ENCODE measurements around the gene PARD3.

Gene PARD3

GRCh38 chr10:34626158-34626880 lies 188.8 kb downstream of the PARD3 start:
- peaks cover 10% of the 10 kb centered on the region for H3K4me1 ChIP-seq (ENCODE audit: control insufficient read depth, insufficient read depth, low read length, unreplicated experiment)
- no peaks in the 10 kb centered on the region for H3K27me3 ChIP-seq (ENCODE audit: insufficient read depth, low read length)
- H2AFZ ChIP-seq (ENCODE audit: low read length, unreplicated experiment) = no peak overlapping the region
- no peaks in the 10 kb centered on the region for H3K36me3 ChIP-seq (ENCODE audit: insufficient read depth, low read length)
- H3K27ac ChIP-seq (ENCODE audit: low read depth, low read length) = peak overlapping the region; percentile 28
- peaks cover 3% of the 10 kb centered on the region for H3K79me2 ChIP-seq (ENCODE audit: control insufficient read depth, insufficient read depth, low read length, unreplicated experiment)
- H3K4me3 ChIP-seq (ENCODE audit: low read depth, low read length) = no peak overlapping the region

DNA sequence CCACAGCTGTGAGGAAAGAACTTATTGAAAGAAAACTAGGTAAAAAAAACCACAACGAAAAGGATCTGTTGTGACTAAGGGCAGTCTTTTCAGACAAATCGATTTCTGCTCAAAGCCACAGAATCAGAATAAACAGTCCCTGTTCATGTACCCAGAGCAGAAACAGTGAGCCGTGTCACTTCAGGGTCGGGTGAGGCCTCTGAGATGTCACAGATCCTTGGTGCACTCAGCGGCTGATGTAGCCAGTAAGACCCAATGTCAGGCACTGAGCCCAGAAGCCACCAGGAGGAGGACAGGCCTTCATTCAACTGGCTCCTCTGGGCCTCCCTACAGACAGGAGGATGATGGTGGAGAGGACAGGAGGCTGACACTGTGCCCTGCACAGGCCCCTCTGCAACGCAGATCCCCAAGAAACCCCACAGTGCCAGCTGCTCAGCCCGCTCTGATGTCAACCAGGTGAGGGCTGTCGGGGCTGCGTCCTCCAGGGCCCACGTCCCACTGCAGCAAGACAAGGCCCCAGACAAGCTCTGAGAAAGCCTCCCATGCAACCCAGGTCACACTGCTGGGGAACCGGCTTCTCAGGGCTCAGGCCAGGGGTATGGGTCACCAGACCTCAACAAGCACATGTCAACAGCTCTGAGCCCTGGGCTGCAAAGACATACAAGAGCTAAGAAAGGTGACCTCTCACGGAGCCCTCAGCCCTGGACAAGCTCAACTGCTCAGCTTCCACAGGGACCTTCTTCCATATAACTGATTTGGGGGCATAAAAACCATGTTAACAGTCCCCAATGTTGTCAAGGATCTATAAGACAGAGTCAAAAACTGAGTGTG lies 190.6 kb downstream of the PARD3 start:
- peaks cover 10% of the 10 kb centered on the region for H3K4me1 ChIP-seq (ENCODE audit: control insufficient read depth, insufficient read depth, low read length, unreplicated experiment)
- no peaks in the 10 kb centered on the region for H3K36me3 ChIP-seq (ENCODE audit: insufficient read depth, low read length)
- H3K27me3 ChIP-seq (ENCODE audit: insufficient read depth, low read length) = no peaks in the 10 kb centered on the region
- H3K4me3 ChIP-seq (ENCODE audit: low read depth, low read length) = no peak overlapping the region
- H2AFZ ChIP-seq (ENCODE audit: low read length, unreplicated experiment) = no peak overlapping the region
- no peaks in the 10 kb centered on the region for H3K79me2 ChIP-seq (ENCODE audit: control insufficient read depth, insufficient read depth, low read length, unreplicated experiment)
- H3K27ac ChIP-seq (ENCODE audit: low read depth, low read length) = no peak overlapping the region

DNA sequence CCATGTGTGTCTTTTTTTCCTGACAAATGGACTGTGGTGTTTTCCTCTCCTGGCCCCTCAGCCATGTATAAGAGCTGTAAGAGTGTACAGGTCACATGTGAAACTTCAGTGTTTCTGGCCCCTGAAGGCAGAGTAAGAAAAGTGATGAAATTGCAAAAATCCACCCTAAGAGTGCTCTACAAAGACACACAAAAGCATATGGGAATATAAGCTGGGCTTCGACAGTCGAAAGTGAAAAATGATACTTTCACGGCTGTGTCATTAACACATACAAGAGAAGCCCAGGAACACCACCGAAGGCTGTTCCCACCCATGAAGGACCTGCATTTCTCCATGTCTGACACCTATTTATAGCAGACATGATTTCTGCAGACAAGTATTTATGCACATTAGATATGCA lies 192.2 kb downstream of the PARD3 start:
- Histone ChIP-seq H3K4me1 (ENCODE audit: control insufficient read depth, insufficient read depth, low read length, unreplicated experiment) (peaks cover 10% of the 10 kb centered on the region), H3K79me2 (ENCODE audit: control insufficient read depth, insufficient read depth, low read length, unreplicated experiment) (no peaks in the 10 kb centered on the region), H2AFZ (ENCODE audit: low read length, unreplicated experiment) (no peak overlapping the region), H3K27me3 (ENCODE audit: insufficient read depth, low read length) (no peaks in the 10 kb centered on the region), H3K27ac (ENCODE audit: low read depth, low read length) (no peak overlapping the region), H3K36me3 (ENCODE audit: insufficient read depth, low read length) (no peaks in the 10 kb centered on the region), H3K4me3 (ENCODE audit: low read depth, low read length) (no peak overlapping the region)

- no peaks in the 10 kb centered on the region for H3K79me2 ChIP-seq (ENCODE audit: control insufficient read depth, insufficient read depth, low read length, unreplicated experiment)
Observed at GRCh38 chr10:34618611-34619010, 196.5 kb downstream of the PARD3 start.

GRCh38 chr10:34615770-34616169 lies 199.3 kb downstream of the PARD3 start:
- Histone ChIP-seq H3K36me3 (ENCODE audit: insufficient read depth, low read length) (no peaks in the 10 kb centered on the region), H3K4me1 (ENCODE audit: control insufficient read depth, insufficient read depth, low read length, unreplicated experiment) (peaks cover 5% of the 10 kb centered on the region), H3K4me3 (ENCODE audit: low read depth, low read length) (no peak overlapping the region), H2AFZ (ENCODE audit: low read length, unreplicated experiment) (no peak overlapping the region), H3K27me3 (ENCODE audit: insufficient read depth, low read length) (no peaks in the 10 kb centered on the region), H3K27ac (ENCODE audit: low read depth, low read length) (no peak overlapping the region), H3K79me2 (ENCODE audit: control insufficient read depth, insufficient read depth, low read length, unreplicated experiment) (peaks cover 7% of the 10 kb centered on the region)

More at GRCh38 chr10:34618611-34619010, 196.5 kb downstream of the PARD3 start:
- Histone ChIP-seq H3K4me1 (ENCODE audit: control insufficient read depth, insufficient read depth, low read length, unreplicated experiment) (no peaks in the 10 kb centered on the region), H3K27ac (ENCODE audit: low read depth, low read length) (no peak overlapping the region), H3K4me3 (ENCODE audit: low read depth, low read length) (no peak overlapping the region), H3K36me3 (ENCODE audit: insufficient read depth, low read length) (no peaks in the 10 kb centered on the region), H3K27me3 (ENCODE audit: insufficient read depth, low read length) (no peaks in the 10 kb centered on the region), H2AFZ (ENCODE audit: low read length, unreplicated experiment) (no peak overlapping the region)

DNA sequence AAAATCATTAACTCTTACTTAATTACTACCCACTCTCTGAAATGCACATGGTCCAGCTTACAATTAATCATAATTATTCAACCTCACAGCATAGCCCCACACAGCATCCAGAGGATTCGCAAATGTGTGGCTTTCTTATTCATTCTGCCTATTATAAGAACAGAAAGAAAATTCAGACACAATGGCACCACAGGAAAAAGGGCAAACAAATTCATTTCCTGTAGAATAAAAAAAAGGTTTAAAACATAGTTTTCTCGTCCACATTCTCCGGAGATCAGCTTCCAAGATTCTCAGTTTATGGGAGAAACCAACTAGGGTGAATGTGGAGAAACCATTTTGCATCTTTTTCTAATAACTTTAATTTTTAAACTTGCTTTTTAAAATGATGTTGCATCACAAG lies 201.6 kb downstream of the PARD3 start:
- H3K36me3 ChIP-seq (ENCODE audit: insufficient read depth, low read length) = no peaks in the 10 kb centered on the region
- H3K4me3 ChIP-seq (ENCODE audit: low read depth, low read length) = no peak overlapping the region
- H3K4me1 ChIP-seq (ENCODE audit: control insufficient read depth, insufficient read depth, low read length, unreplicated experiment) = peaks cover 5% of the 10 kb centered on the region
- no peak overlapping the region for H3K27ac ChIP-seq (ENCODE audit: low read depth, low read length)
- H3K27me3 ChIP-seq (ENCODE audit: insufficient read depth, low read length) = no peaks in the 10 kb centered on the region
- peaks cover 7% of the 10 kb centered on the region for H3K79me2 ChIP-seq (ENCODE audit: control insufficient read depth, insufficient read depth, low read length, unreplicated experiment)
- no peak overlapping the region for H2AFZ ChIP-seq (ENCODE audit: low read length, unreplicated experiment)

GRCh38 chr10:34612938-34613337 lies 202.2 kb downstream of the PARD3 start:
- Histone ChIP-seq H3K4me3 (ENCODE audit: low read depth, low read length) (no peak overlapping the region), H3K4me1 (ENCODE audit: control insufficient read depth, insufficient read depth, low read length, unreplicated experiment) (peaks cover 5% of the 10 kb centered on the region), H3K79me2 (ENCODE audit: control insufficient read depth, insufficient read depth, low read length, unreplicated experiment) (peaks cover 7% of the 10 kb centered on the region), H3K27ac (ENCODE audit: low read depth, low read length) (no peak overlapping the region), H2AFZ (ENCODE audit: low read length, unreplicated experiment) (no peak overlapping the region), H3K36me3 (ENCODE audit: insufficient read depth, low read length) (no peaks in the 10 kb centered on the region), H3K27me3 (ENCODE audit: insufficient read depth, low read length) (no peaks in the 10 kb centered on the region)

DNA sequence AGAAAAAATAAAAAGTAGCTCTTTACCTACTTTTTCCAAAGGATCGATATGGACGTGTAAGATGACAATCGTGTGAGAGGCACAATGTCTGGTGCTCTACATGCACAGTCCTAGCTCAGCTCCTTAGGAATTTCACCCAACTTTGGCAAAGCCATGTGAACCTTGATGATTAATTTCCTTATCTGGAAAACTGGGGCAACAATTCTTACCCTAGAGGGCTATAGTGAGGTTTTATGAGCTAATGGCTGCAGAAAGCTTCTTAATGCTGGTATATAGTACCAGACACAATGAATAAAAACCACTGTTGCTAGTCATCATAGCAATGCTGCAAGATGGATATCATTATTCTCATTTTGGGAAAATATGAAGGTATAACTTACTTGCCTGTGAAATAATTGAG lies 202.7 kb downstream of the PARD3 start:
- no peak overlapping the region for H2AFZ ChIP-seq (ENCODE audit: low read length, unreplicated experiment)
- H3K27me3 ChIP-seq (ENCODE audit: insufficient read depth, low read length) = no peaks in the 10 kb centered on the region
- no peaks in the 10 kb centered on the region for H3K36me3 ChIP-seq (ENCODE audit: insufficient read depth, low read length)
- peaks cover 7% of the 10 kb centered on the region for H3K79me2 ChIP-seq (ENCODE audit: control insufficient read depth, insufficient read depth, low read length, unreplicated experiment)
- H3K27ac ChIP-seq (ENCODE audit: low read depth, low read length) = no peak overlapping the region
- peaks cover 8% of the 10 kb centered on the region for H3K4me1 ChIP-seq (ENCODE audit: control insufficient read depth, insufficient read depth, low read length, unreplicated experiment)
- H3K4me3 ChIP-seq (ENCODE audit: low read depth, low read length) = no peak overlapping the region

DNA sequence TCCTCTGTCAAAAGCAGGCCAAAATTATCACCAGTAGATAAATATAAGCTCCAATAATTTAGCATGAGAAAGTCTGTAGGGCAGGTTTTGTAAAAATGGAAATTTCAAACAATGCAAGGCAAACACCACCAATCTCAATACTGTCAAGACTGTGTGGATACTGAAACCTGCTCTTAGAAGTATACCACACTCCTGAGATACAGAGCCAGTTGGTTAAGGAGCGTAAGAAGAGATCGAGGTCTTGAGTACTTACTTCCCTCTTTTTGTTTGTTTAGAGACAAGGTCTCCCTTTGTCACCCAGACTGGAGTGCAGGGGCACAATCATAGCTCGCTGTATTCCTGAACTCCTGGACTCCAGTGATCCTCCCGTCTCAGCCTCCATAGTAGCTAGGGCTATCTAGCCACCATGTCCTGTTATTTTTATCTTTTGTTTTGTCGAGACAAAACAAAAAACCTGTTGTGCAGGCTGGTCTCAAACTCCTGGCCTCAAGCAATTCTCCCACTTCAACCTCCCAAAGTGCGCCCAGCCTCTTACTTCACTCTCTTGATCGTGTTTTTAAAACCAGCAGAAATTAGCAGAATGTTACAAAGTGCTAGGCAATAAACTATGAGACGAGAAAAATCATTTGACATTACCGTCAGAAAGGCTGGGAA lies 205.7 kb downstream of the PARD3 start:
- Histone ChIP-seq H2AFZ (ENCODE audit: low read length, unreplicated experiment) (no peak overlapping the region), H3K27me3 (ENCODE audit: insufficient read depth, low read length) (no peaks in the 10 kb centered on the region), H3K79me2 (ENCODE audit: control insufficient read depth, insufficient read depth, low read length, unreplicated experiment) (peaks cover 7% of the 10 kb centered on the region), H3K4me3 (ENCODE audit: low read depth, low read length) (no peak overlapping the region), H3K27ac (ENCODE audit: low read depth, low read length) (no peak overlapping the region), H3K36me3 (ENCODE audit: insufficient read depth, low read length) (no peaks in the 10 kb centered on the region), H3K4me1 (ENCODE audit: control insufficient read depth, insufficient read depth, low read length, unreplicated experiment) (peaks cover 9% of the 10 kb centered on the region)

DNA sequence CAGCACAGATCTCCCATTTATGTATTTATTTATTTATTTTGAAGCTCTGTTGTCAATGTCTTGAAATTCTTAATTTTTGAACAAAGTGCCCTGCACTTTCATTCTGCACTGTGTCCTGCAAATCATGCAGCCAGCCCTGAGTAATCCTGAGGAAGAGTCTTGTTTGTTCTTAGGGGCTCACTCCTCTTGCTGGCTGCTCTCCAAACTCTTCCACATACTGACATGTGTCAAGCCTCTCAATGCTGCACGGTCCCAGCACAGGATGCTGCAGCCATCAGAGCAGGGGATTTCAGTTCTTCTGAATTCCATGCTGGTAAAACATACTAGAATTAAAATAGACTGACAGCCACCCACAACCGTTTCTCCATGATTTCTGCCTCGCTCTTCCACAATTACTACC lies 207.2 kb downstream of the PARD3 start:
- H3K36me3 ChIP-seq (ENCODE audit: insufficient read depth, low read length) = no peaks in the 10 kb centered on the region

More for the DNA sequence above, 207.2 kb downstream of the PARD3 start:
- Histone ChIP-seq H2AFZ (ENCODE audit: low read length, unreplicated experiment) (no peak overlapping the region), H3K27ac (ENCODE audit: low read depth, low read length) (no peak overlapping the region), H3K27me3 (ENCODE audit: insufficient read depth, low read length) (no peaks in the 10 kb centered on the region), H3K79me2 (ENCODE audit: control insufficient read depth, insufficient read depth, low read length, unreplicated experiment) (peaks cover 4% of the 10 kb centered on the region), H3K4me1 (ENCODE audit: control insufficient read depth, insufficient read depth, low read length, unreplicated experiment) (peaks cover 9% of the 10 kb centered on the region), H3K4me3 (ENCODE audit: low read depth, low read length) (no peak overlapping the region)
